Measurements from ENCODE around the gene FOXO1. TPM values are rescaled to one million over a fixed set of nuclear protein-coding genes. Genes with fewer than 3 reads are reported as not detected.

Gene FOXO1
- total and polyA plus RNA-seq, 2 of the 13 experiments (the other 11 are each of a cell fraction or from before 2014, with no cell fraction given): 8.1 to 13.1 TPM

GRCh38 chr13:40666045-40666932 is at the start of gene FOXO1 (continued):
- TF ChIP-seq HMGXB4 (CRISPR knock-in tag; IDR thresholded peaks at IDR 0.05; ENCODE audit: borderline replicate concordance in 1 of 2, low read depth in 1 of 2) (peak; percentile 19 to 83; a peak in 3 of 4 replicates), ZNF563 (CRISPR knock-in tag; IDR thresholded peaks at IDR 0.05) (peak; percentile 86), SNAI1 (CRISPR knock-in tag; IDR thresholded peaks at IDR 0.05; ENCODE audit: borderline replicate concordance) (no peak), PAXIP1 (CRISPR knock-in tag; conservative IDR thresholded peaks at IDR 0.05) (no peak), MTA1 (CRISPR knock-in tag; IDR thresholded peaks at IDR 0.05; ENCODE audit: borderline replicate concordance) (0 out of 2 replicates have a peak, but pooled peaks have one; percentile 43), ZNF777 (CRISPR knock-in tag; IDR thresholded peaks at IDR 0.05) (peak; percentile 95), NFYB (CRISPR knock-in tag; IDR thresholded peaks at IDR 0.05) (peak; percentile 68), SIN3A (IDR thresholded peaks at IDR 0.05; ENCODE audit: borderline replicate concordance, low read depth, low read length) (peak; percentile 48; the same call in 1 of the 2 replicates), ZFP91 (CRISPR knock-in tag; IDR thresholded peaks at IDR 0.05; ENCODE audit: borderline replicate concordance) (peak; percentile 62), ZNF776 (CRISPR knock-in tag; IDR thresholded peaks at IDR 0.05) (peak; percentile 77; the same call in 1 of the 2 replicates), ZFP82 (CRISPR knock-in tag; IDR thresholded peaks at IDR 0.05; ENCODE audit: borderline replicate concordance) (peak; percentile 81; the same call in 1 of the 2 replicates), ZNF460 (CRISPR knock-in tag; IDR thresholded peaks at IDR 0.05; ENCODE audit: borderline replicate concordance) (no peak), SKI (IDR thresholded peaks at IDR 0.05; ENCODE audit: partially characterized antibody) (peak; percentile 68), AGO2 (optimal IDR thresholded peaks at IDR 0.05; ENCODE audit: low read depth, low read length) (peak; percentile 67), KDM2A (CRISPR knock-in tag; IDR thresholded peaks at IDR 0.05; ENCODE audit: borderline replicate concordance, low read depth) (peak; percentile 39; the same call in 1 of the 2 replicates), ZNF709 (CRISPR knock-in tag; IDR thresholded peaks at IDR 0.05) (peak; percentile 90), CREBL2 (CRISPR knock-in tag; IDR thresholded peaks at IDR 0.05; ENCODE audit: borderline replicate concordance) (no peak; the same call in 1 of the 2 replicates), HNRNPLL (IDR thresholded peaks at IDR 0.05; ENCODE audit: low read depth, low read length, poor library complexity, severe bottlenecking) (peak; percentile 96), ZNF768 (CRISPR knock-in tag; IDR thresholded peaks at IDR 0.05) (peak; percentile 40; the same call in 1 of the 2 replicates), ZNF629 (CRISPR knock-in tag; conservative IDR thresholded peaks at IDR 0.05) (no peak), ASH2L (IDR thresholded peaks at IDR 0.05; ENCODE audit: insufficient read length, low read depth, low read length) (peak; percentile 55)
